GM10248 (cell line): ENCODE measurements around the gene CFAP57.

Source experiments
- CTCF ChIA-PET: fragments of 300-600 bp; sonication (Branson Sonifier 250); formaldehyde crosslinking; extraction: SDS; loops from one replicate; lab custom pipeline; 2021; ENCODE audit warnings: antibody characterized with exemption; lab: Yijun Ruan, JAX
- POLR2A ChIA-PET: fragments of 350-650 bp; sonication (Branson Sonifier 250); formaldehyde crosslinking; extraction: SDS; loops from one replicate; lab custom pipeline; 2020; ENCODE audit warnings: antibody characterized with exemption; lab: Yijun Ruan, JAX
- DNase-seq: peaks from one replicate; pipeline ENCODE4 v3.0.0; 2012; ENCODE audit errors: extremely low spot score
- TF ChIP-seq, protein P1 (sequence below): IDR thresholded peaks from 2 replicates; pipeline ENCODE4 v1.5.1; 2012; ENCODE audit warnings: mild to moderate bottlenecking, low read depth; ENCODE audit errors: extremely low read depth, missing control alignments, control extremely low read depth

CFAP57 gene

DNA sequence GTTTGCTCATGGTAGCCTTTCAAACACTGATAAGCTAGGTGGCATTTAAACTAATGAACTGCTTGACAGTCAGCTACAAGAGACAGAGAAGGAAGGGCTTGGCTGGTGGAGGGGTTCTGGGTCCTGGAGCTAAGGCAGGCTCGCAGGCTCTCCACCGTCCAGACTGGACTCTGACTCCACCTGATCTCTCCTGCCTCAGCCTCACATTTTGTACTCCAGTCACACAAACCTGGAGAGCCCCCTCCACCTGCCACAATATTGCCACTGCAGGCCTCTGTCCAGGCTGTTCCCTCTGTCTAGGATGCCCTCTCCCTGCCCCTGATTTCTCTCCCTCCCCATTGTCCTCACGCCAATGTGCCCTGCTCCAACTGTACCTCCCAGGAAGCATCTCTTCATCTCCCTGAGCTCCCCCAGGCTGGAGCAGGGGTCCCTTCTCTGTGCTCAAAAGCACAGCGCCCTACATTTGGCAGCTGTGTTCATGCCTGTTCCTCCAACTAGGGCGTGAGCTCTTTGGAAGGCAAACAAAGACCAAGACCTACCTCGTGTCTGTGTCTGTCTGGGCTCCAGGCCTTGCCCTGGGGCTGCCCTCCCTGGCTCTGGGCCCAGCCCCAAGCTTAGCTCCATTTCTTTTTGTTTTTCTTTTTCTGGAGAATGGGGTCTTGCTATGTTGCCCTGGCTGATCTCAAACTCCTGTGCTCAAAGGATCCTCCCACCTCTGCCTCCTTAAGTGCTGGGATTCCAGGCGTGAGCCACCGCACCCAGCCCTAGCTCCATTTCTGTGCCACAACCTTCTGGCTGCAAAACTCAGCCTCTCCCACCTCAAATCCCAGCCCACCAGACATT is 131.6 kb downstream of the CFAP57 start:
- CTCF ChIA-PET = interaction anchor here (1.1 kb wide), 1 partner anchor 73 kb away, joined by 3 read pairs; no protein-coding TSS in a partner anchor
- POLR2A ChIA-PET = no interaction called here
- DNase-seq = no peak
- TF ChIP-seq, protein P1, sequence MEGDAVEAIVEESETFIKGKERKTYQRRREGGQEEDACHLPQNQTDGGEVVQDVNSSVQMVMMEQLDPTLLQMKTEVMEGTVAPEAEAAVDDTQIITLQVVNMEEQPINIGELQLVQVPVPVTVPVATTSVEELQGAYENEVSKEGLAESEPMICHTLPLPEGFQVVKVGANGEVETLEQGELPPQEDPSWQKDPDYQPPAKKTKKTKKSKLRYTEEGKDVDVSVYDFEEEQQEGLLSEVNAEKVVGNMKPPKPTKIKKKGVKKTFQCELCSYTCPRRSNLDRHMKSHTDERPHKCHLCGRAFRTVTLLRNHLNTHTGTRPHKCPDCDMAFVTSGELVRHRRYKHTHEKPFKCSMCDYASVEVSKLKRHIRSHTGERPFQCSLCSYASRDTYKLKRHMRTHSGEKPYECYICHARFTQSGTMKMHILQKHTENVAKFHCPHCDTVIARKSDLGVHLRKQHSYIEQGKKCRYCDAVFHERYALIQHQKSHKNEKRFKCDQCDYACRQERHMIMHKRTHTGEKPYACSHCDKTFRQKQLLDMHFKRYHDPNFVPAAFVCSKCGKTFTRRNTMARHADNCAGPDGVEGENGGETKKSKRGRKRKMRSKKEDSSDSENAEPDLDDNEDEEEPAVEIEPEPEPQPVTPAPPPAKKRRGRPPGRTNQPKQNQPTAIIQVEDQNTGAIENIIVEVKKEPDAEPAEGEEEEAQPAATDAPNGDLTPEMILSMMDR = no peak
